GM12878 (cell line): ENCODE data around the gene HHLA2. TPM values are rescaled to one million over a fixed set of nuclear protein-coding genes. Genes with fewer than 3 reads are reported as not detected.

Experiments
- ATAC-seq: fragments of 200-7000 bp; cut with Tn5 transposase; 3 replicates; pipeline ENCODE4 v1.9.1; 2020; ENCODE audit warnings: mild to moderate bottlenecking, moderate library complexity
- BruUV-seq: library from RNA; stranded (reverse); fragments of 400-500 nt; replicated peaks from 2 replicates; lab custom pipeline; 2021; lab: Mats Ljungman, UMichigan
- CTCF ChIA-PET: fragments of 300-600 bp; sonication (Branson Sonifier 250); formaldehyde crosslinking; extraction: SDS; loops from one replicate; lab custom pipeline; 2021; ENCODE audit warnings: inconsistent platforms; lab: Yijun Ruan, JAX
- POLR2A ChIA-PET: fragments of 350-600 bp; formaldehyde crosslinking; extraction: SDS; loops from one replicate; lab custom pipeline; 2021; ENCODE audit warnings: inconsistent platforms; lab: Charles Lee
- RAD21 ChIA-PET: fragments of 300-600 bp; sonication (Branson Sonifier 250); formaldehyde crosslinking; loops from one replicate; lab custom pipeline; 2023; ENCODE audit warnings: antibody characterized with exemption; ENCODE audit not compliant: unreplicated experiment; lab: Charles Lee
- SMC1A ChIA-PET: fragments of 300-600 bp; sonication (Branson Sonifier 250); formaldehyde crosslinking; loops from one replicate; lab custom pipeline; 2023; ENCODE audit not compliant: unreplicated experiment, uncharacterized antibody; lab: Charles Lee
- DNase-seq: peaks from one replicate; pipeline ENCODE4 v3.0.0-alpha.2; 2011; ENCODE audit warnings: low read depth, low spot score
- FAIRE-seq: peaks from 3 replicates; lab custom pipeline; 2011; peaks lifted over from hg19 to GRCh38; lab: Jason Lieb, UNC
- H2AFZ ChIP-seq: 2 replicates; pipeline ENCODE4 v1.6.0; 2011; ENCODE audit warnings: low read depth, low read length, control low read depth; ENCODE audit not compliant: control insufficient read depth
- H3K27ac ChIP-seq: 2 replicates; pipeline ENCODE4 v1.5.1; 2011; ENCODE audit warnings: control low read depth; ENCODE audit not compliant: control insufficient read depth, insufficient read depth
- H3K27me3 ChIP-seq, 2 experiments: replicated peaks in 1 of 2; 2 replicates each; pipeline versions ENCODE4 v1.6.0 to v1.6.1; 2011; ENCODE audit warnings: low read length in 1 of 2; ENCODE audit not compliant: control insufficient read depth in 2 of 2, insufficient read depth in 2 of 2
- H3K36me3 ChIP-seq, 2 experiments: 2 replicates each; pipeline ENCODE4 v1.5.1; 2011; ENCODE audit warnings: low read length in 1 of 2; ENCODE audit not compliant: control insufficient read depth in 2 of 2, insufficient read depth in 2 of 2
- H3K4me1 ChIP-seq: 2 replicates; pipeline ENCODE4 v1.6.1; 2011; ENCODE audit warnings: mild to moderate bottlenecking, low read length, moderate library complexity, mixed read lengths; ENCODE audit not compliant: control insufficient read depth, insufficient read depth
- H3K4me2 ChIP-seq: 2 replicates; pipeline ENCODE4 v1.6.0; 2011; ENCODE audit warnings: control low read depth; ENCODE audit not compliant: control insufficient read depth, insufficient read depth
- H3K4me3 ChIP-seq: fragments of 200-600 bp; sonication (generic); 2 replicates; pipeline ENCODE4 v1.5.1; 2016
- H3K79me2 ChIP-seq: 2 replicates; pipeline ENCODE4 v1.6.0; 2011; ENCODE audit warnings: low read length; ENCODE audit not compliant: control insufficient read depth, insufficient read depth
- H3K9ac ChIP-seq: 2 replicates; pipeline ENCODE4 v1.8.0; 2011; ENCODE audit warnings: low read length, control low read depth, mixed read lengths; ENCODE audit not compliant: control insufficient read depth, insufficient read depth
- H3K9me3 ChIP-seq: replicated peaks from 3 replicates; pipeline ENCODE4 v1.5.1; 2011; ENCODE audit warnings: mild to moderate bottlenecking, low read length; ENCODE audit not compliant: control insufficient read depth, insufficient read depth
- H4K20me1 ChIP-seq: 2 replicates; pipeline ENCODE4 v1.6.0; 2011; ENCODE audit not compliant: control insufficient read depth, insufficient read depth
- EED ChIP-seq: sonication (generic); IDR thresholded peaks from 2 replicates; pipeline ENCODE4 v1.6.1; 2016; ENCODE audit warnings: antibody characterized with exemption, low read depth
- EP300 ChIP-seq, 2 experiments: fragments of 150-350 bp in 1 of 2; IDR thresholded peaks; 2 replicates each; pipeline ENCODE4 v1.6.1; 2011 to 2012; ENCODE audit warnings: low read depth in 2 of 2, low read length in 2 of 2, borderline replicate concordance in 1 of 2, improper control_type of control experiment in 1 of 2, inconsistent platforms in 1 of 2; ENCODE audit not compliant: control insufficient read depth in 1 of 2
- JUNB ChIP-seq: IDR thresholded peaks from 2 replicates; pipeline ENCODE4 v1.6.1; 2016; ENCODE audit warnings: antibody characterized with exemption, mild to moderate bottlenecking
- SMARCA5 ChIP-seq: fragments of 450-650 bp; IDR thresholded peaks from 2 replicates; pipeline ENCODE4 v1.6.1; 2017; ENCODE audit warnings: mild to moderate bottlenecking
- ZZZ3 ChIP-seq: IDR thresholded peaks from 2 replicates; pipeline ENCODE4 v1.6.1; 2011; ENCODE audit warnings: low read depth; ENCODE audit not compliant: control insufficient read depth, insufficient read length
- WGBS: methylation state at CpG from one replicate; pipeline ENCODE4 v1.1.6; 2016; ENCODE audit warnings: low lambda C conversion rate; ENCODE audit not compliant: insufficient replicate concordance, insufficient coverage; ENCODE audit errors: missing lambda C conversion rate; 5-methylcytosine and 5-hydroxymethylcytosine counted together
- in situ Hi-C: fragments of 300-500 bp; cut with MboI; formaldehyde crosslinking; loops from 9 replicates; pipeline ENCODE4 v1.14.3; 2018; ENCODE audit warnings: mixed read lengths
- intact Hi-C: fragments of 100-400 bp; cut with micrococcal nuclease; formaldehyde crosslinking; loops from one replicate; pipeline ENCODE4 v1.14.2; 2022; ENCODE audit not compliant: unreplicated experiment
- polyA plus RNA-seq, 11 experiments: library from polyadenylated mRNA; depleted of rRNA in 4 of 11; unstranded in 6 of 11; stranded (reverse) in 5 of 11; fragments of >200 nt; fragmentation: Nextera tagmentation in 4 of 11; fragmentation: Illumina TruSeq in 1 of 11; extraction: Ambion mirVana in 4 of 11; extraction: Trizol in 1 of 11; gene quantifications; 1 replicate in 1 of 11; 2 replicates in 10 of 11; pipeline versions ENCODE4 v1.2.1 to v1.2.3, GENCODE V29; 2011 to 2016; ENCODE audit warnings: inconsistent platforms in 2 of 11, missing spikeins in 2 of 11, low read depth in 1 of 11
- total RNA-seq, 4 experiments: library from RNA; depleted of rRNA in 3 of 4; stranded (reverse); fragments of >200 nt in 3 of 4; fragmentation: Illumina TruSeq in 1 of 4; extraction: Trizol in 1 of 4; gene quantifications; 2 replicates each; pipeline versions ENCODE4 v1.2.1 to v1.2.3, GENCODE V29; 2013 to 2021
- TF ChIP-seq, protein P1 (sequence below): IDR thresholded peaks from 2 replicates; pipeline ENCODE4 v1.6.1; 2011; ENCODE audit warnings: mild to moderate bottlenecking, low read depth, low read length, moderate library complexity; ENCODE audit not compliant: insufficient replicate concordance
- TF ChIP-seq, protein P2 (sequence below): IDR thresholded peaks from 2 replicates; pipeline ENCODE4 v1.6.1; 2012; ENCODE audit warnings: low read depth, low read length, improper control_type of control experiment
- TF ChIP-seq, protein P3 (sequence below): IDR thresholded peaks from 2 replicates; pipeline ENCODE4 v1.6.1; 2011; ENCODE audit warnings: low read depth, mild to moderate bottlenecking, low read length, moderate library complexity, borderline replicate concordance; ENCODE audit errors: extremely low read depth
- TF ChIP-seq, protein P4 (sequence below): IDR thresholded peaks from 2 replicates; pipeline ENCODE4 v1.6.1; 2012; ENCODE audit warnings: low read length, inconsistent platforms

The HHLA2 gene
- total and polyA plus RNA-seq, 10 of the 15 experiments (the other 5 are each of a cell fraction or from before 2014, with no cell fraction given), result 0.11 to 1.3 (median 0.28) TPM; not detected in 1

DNA sequence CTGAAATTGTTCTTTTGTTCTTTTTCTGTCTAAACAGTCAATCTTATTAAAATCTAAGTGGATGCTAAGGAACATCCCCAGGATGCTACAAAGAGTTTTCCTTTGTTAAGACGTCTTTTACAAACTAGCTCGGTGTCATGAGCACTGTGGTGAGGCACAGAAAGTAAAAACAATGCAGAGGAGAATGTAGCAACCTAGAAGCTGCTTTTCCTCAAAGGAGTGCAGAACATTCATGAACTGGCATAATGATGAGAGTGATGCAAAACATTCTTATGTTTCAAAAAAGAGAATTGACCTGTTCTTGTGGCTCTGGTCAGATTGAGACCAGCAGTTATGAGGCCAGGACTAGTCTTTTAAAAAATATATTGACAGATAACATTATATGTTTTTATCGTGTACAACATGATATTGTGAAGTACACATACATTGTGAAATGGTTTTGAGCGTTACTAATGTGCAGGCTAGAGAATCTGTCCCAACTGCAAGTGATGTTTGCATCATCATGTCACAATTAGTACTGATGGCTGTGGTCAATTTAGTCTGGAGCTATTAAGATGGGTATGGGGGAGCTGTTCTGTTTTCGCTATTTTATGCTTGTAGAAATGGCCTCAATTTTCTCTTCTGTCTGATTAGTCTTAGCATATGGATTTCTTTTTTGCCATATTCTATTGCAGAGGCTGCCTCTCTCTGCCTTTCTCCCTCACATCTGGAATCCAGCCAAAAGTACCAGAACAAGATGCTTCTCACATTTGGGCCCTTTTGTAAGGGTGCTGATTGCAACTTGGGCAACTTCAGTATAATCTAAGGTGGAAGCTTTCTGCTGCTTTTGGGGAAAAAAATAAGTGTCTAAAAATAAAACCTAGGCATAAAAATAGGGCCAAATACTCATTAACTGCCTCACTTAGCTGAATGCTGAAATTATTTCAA is 50.2 kb downstream of the HHLA2 start:
- intact Hi-C loops (no loop called here), in situ Hi-C loops (no loop called here)
- ChIA-PET RAD21 (no interaction called here), SMC1A (interaction anchor here (0.6 to 2.2 kb wide), 7 partner anchors 8 to 353 kb away, joined by 3 to 8 read pairs (median 3); no protein-coding TSS in a partner anchor), CTCF (no interaction called here), POLR2A (interaction anchor here (0.5 kb wide), 1 partner anchor 401 kb away, joined by 3 read pairs; no protein-coding TSS in a partner anchor)
- H3K36me3 ChIP-seq, result no peaks in the 10 kb centered on the region
- H3K4me3 ChIP-seq, result no peak overlapping the region
- no peak overlapping the region for H3K4me2 ChIP-seq
- H3K79me2 ChIP-seq, result no peaks in the 10 kb centered on the region
- ATAC-seq (no peak), FAIRE-seq (no peak), DNase-seq (no peak)
- no peak overlapping the region for H3K27ac ChIP-seq
- no peak overlapping the region for H2AFZ ChIP-seq
- H3K9ac ChIP-seq, result no peak overlapping the region
- no peaks in the 10 kb centered on the region for H3K27me3 ChIP-seq
- H3K9me3 ChIP-seq, result no peaks in the 10 kb centered on the region
- no peaks in the 10 kb centered on the region for H4K20me1 ChIP-seq
- TF ChIP-seq, protein P1, sequence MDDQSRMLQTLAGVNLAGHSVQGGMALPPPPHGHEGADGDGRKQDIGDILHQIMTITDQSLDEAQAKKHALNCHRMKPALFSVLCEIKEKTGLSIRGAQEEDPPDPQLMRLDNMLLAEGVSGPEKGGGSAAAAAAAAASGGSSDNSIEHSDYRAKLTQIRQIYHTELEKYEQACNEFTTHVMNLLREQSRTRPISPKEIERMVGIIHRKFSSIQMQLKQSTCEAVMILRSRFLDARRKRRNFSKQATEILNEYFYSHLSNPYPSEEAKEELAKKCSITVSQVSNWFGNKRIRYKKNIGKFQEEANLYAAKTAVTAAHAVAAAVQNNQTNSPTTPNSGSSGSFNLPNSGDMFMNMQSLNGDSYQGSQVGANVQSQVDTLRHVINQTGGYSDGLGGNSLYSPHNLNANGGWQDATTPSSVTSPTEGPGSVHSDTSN, result no peak
- TF ChIP-seq, protein P2, sequence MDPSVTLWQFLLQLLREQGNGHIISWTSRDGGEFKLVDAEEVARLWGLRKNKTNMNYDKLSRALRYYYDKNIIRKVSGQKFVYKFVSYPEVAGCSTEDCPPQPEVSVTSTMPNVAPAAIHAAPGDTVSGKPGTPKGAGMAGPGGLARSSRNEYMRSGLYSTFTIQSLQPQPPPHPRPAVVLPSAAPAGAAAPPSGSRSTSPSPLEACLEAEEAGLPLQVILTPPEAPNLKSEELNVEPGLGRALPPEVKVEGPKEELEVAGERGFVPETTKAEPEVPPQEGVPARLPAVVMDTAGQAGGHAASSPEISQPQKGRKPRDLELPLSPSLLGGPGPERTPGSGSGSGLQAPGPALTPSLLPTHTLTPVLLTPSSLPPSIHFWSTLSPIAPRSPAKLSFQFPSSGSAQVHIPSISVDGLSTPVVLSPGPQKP, result no peak
- no peak for TF ChIP-seq ZZZ3
- no peak for TF ChIP-seq JUNB
- TF ChIP-seq, protein P3, sequence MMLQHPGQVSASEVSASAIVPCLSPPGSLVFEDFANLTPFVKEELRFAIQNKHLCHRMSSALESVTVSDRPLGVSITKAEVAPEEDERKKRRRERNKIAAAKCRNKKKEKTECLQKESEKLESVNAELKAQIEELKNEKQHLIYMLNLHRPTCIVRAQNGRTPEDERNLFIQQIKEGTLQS, result no peak
- no peak for TF ChIP-seq EP300 (IDR thresholded peaks at IDR 0.05; ENCODE audit: borderline replicate concordance in 1 of 2, control insufficient read depth in 1 of 2, low read depth in 2 of 2, low read length in 2 of 2)
- no peak for TF ChIP-seq SMARCA5
- no peak for TF ChIP-seq EED
- TF ChIP-seq, protein P4, sequence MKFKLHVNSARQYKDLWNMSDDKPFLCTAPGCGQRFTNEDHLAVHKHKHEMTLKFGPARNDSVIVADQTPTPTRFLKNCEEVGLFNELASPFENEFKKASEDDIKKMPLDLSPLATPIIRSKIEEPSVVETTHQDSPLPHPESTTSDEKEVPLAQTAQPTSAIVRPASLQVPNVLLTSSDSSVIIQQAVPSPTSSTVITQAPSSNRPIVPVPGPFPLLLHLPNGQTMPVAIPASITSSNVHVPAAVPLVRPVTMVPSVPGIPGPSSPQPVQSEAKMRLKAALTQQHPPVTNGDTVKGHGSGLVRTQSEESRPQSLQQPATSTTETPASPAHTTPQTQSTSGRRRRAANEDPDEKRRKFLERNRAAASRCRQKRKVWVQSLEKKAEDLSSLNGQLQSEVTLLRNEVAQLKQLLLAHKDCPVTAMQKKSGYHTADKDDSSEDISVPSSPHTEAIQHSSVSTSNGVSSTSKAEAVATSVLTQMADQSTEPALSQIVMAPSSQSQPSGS, result no peak
- no TSS peak for BruUV-seq
- H3K4me1 ChIP-seq, result peaks cover 10% of the 10 kb centered on the region
- WGBS, result 69% methylated on average over 5 of the region's 5 CpGs
